ENCODE measurements around the gene KLHL11. TPM values are rescaled to one million over a fixed set of nuclear protein-coding genes. Genes with fewer than 3 reads are reported as not detected.

The KLHL11 gene
- total RNA-seq, 4 donors from 2014 or later, result 16.2 to 18.8 (median 18.0) TPM

DNA sequence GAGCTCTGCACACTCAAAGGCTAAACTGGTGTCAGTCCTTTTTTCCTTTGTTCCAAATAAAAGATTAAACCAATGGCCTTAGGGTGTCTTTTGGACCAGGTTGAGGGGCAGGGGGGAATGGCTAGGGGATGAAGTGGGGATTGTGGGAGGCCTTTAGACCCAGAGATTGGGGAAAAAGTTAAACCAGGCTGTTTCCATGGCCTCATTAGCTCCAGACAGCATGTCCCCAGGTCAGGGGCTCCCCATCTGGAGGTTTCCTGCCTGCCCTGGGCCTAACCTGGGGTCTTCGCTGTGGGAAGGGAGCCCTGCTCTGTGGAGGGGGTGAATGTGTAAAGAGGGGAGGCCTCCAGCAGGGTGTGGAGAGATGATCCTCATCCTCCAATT lies 42.1 kb downstream of the KLHL11 start:
- TF ChIP-seq, protein P1, sequence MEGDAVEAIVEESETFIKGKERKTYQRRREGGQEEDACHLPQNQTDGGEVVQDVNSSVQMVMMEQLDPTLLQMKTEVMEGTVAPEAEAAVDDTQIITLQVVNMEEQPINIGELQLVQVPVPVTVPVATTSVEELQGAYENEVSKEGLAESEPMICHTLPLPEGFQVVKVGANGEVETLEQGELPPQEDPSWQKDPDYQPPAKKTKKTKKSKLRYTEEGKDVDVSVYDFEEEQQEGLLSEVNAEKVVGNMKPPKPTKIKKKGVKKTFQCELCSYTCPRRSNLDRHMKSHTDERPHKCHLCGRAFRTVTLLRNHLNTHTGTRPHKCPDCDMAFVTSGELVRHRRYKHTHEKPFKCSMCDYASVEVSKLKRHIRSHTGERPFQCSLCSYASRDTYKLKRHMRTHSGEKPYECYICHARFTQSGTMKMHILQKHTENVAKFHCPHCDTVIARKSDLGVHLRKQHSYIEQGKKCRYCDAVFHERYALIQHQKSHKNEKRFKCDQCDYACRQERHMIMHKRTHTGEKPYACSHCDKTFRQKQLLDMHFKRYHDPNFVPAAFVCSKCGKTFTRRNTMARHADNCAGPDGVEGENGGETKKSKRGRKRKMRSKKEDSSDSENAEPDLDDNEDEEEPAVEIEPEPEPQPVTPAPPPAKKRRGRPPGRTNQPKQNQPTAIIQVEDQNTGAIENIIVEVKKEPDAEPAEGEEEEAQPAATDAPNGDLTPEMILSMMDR (IDR thresholded peaks at IDR 0.05), result no peak
- DNase-seq (ENCODE audit: low spot score), result no peak
- no peak for ATAC-seq (ENCODE audit: low FRiP score)

DNA sequence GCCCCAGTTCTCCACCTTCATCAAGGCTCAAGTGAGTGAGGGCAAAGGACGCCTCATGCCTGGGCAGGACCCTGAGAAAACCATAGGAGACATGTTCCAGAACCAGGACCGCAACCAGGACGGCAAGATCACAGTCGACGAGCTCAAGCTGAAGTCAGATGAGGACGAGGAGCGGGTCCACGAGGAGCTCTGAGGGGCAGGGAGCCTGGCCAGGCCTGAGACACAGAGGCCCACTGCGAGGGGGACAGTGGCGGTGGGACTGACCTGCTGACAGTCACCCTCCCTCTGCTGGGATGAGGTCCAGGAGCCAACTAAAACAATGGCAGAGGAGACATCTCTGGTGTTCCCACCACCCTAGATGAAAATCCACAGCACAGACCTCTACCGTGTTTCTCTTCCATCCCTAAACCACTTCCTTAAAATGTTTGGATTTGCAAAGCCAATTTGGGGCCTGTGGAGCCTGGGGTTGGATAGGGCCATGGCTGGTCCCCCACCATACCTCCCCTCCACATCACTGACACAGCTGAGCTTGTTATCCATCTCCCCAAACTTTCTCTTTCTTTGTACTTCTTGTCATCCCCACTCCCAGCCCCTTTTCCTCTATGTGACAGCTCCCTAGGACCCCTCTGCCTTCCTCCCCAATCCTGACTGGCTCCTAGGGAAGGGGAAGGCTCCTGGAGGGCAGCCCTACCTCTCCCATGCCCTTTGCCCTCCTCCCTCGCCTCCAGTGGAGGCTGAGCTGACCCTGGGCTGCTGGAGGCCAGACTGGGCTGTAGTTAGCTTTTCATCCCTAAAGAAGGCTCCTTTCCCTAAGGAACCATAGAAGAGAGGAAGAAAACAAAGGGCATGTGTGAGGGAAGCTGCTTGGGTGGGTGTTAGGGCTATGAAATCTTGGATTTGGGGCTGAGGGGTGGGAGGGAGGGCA lies 42.7 kb downstream of the KLHL11 start:
- TF ChIP-seq, protein P1 (IDR thresholded peaks at IDR 0.05), result no peak
- ATAC-seq (ENCODE audit: low FRiP score) (no peak), DNase-seq (ENCODE audit: low spot score) (no peak)

DNA sequence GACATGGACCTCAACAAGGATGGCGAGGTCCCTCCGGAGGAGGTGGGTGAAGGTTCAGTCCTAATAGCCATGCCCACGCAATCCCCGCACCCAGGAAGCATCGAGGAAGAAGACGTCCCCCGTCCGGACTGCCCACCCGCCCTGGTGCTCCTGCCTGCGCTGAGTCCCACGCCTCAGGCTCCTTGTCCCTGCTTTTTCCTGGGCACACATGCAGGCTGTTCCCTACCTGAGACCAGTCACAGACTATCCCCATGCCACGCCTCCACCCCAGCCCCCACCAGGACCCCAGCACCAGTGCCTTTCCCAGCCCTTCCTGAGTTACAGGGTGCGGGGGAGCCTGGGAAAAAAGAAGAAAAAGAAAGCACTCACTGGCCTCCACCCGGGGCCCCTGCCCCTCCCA lies 43.4 kb downstream of the KLHL11 start:
- TF ChIP-seq, protein P1 (IDR thresholded peaks at IDR 0.05), result no peak
- DNase-seq (ENCODE audit: low spot score) (no peak), ATAC-seq (ENCODE audit: low FRiP score) (no peak)

DNA sequence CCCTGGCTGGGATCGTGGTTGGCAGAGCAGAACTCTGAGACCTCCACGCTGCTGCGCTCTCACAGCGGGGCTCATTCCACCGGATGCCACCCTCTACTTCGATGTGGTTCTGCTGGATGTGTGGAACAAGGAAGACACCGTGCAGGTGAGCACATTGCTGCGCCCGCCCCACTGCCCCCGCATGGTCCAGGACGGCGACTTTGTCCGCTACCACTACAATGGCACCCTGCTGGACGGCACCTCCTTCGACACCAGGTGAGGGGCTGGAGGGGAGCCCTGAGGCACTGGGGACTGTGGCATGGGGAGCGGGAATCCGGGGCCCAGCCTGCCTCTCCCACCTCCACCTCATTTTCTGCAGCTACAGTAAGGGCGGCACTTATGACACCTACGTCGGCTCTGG lies 47.2 kb downstream of the KLHL11 start:
- ATAC-seq (ENCODE audit: low FRiP score) (no peak), DNase-seq (ENCODE audit: low spot score) (no peak)
- TF ChIP-seq, protein P1 (IDR thresholded peaks at IDR 0.05), result no peak

DNA sequence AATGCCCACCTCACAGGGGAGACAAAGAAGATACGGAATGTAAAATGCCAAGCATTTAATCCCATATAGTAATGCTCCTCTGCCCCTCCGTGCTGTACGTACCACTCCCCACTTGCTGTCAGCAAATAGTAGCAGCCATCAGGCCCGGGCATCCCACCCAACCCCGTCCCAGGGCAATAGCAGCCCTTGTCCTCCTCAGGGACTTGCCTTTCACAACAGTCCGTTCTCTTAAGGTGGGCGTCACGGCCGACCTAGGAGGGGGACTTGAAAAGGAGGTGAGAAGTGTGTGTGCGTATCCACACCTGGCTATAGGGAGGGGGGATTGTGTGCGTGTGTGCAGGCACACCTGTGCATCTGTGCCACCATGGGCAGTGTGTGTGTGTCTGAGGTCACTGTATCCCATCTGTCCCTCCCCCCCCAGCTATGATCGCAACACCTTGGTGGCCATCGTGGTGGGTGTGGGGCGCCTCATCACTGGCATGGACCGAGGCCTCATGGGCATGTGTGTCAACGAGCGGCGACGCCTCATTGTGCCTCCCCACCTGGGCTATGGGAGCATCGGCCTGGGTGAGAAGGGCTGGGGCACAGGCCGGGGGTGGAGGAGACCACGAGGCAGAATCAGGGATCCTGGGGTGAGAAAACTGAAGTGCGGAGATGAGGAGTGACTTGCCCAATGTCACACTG lies 48.4 kb downstream of the KLHL11 start:
- TF ChIP-seq, protein P1 (IDR thresholded peaks at IDR 0.05), result no peak
- DNase-seq (ENCODE audit: low spot score) (no peak), ATAC-seq (ENCODE audit: low FRiP score) (no peak)

DNA sequence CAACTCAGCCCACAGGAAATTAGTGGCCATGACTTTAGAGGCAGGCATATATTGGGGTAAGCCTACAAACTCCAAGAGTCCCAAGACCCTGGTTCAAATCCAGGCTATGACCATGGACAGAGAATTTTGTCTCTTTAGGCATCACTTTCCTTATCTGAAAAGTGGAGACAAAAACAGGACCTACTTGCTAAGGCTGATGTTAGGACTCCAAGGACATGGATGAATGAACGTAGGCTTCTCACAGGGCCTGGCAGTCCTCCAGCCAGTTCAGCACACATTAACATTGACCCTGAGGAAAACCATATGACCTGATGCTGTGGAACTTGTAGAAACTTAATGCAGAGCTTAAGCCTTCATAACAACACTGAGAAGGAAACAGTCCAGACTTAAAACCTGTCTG lies 51.0 kb downstream of the KLHL11 start:
- TF ChIP-seq, protein P1 (IDR thresholded peaks at IDR 0.05), result no peak
- ATAC-seq (ENCODE audit: low FRiP score) (no peak), DNase-seq (ENCODE audit: low spot score) (no peak)
